CD4-positive, alpha-beta T cell treated with Interferon gamma for 1 hour (primary cell): Measurements from ENCODE around the gene MRPL33.
A peak's percentile ranks its signal among the peaks of the same experiment; 100 is the strongest.

Source experiments
- DNase-seq: peaks from one replicate; pipeline ENCODE4 v3.0.0-alpha.2; 2020

Gene MRPL33

GRCh38 chr2:27771548-27772335, at the start of gene MRPL33:
Gene MRPL33, plus strand, starts transcription at chr2:27771719. Its CDS starts 59 bp downstream, at chr2:27771778.
- DNase-seq = peak; percentile 89

- DNase-seq = no peak
These were observed 49.5 kb upstream of the MRPL33 start for GRCh38 chr2:27721884-27722485.

GRCh38 chr2:27723372-27724144, 48.0 kb upstream of the MRPL33 start:
- DNase-seq = peak; percentile 16

GRCh38 chr2:27724191-27724590, 47.3 kb upstream of the MRPL33 start:
- DNase-seq = no peak

DNA sequence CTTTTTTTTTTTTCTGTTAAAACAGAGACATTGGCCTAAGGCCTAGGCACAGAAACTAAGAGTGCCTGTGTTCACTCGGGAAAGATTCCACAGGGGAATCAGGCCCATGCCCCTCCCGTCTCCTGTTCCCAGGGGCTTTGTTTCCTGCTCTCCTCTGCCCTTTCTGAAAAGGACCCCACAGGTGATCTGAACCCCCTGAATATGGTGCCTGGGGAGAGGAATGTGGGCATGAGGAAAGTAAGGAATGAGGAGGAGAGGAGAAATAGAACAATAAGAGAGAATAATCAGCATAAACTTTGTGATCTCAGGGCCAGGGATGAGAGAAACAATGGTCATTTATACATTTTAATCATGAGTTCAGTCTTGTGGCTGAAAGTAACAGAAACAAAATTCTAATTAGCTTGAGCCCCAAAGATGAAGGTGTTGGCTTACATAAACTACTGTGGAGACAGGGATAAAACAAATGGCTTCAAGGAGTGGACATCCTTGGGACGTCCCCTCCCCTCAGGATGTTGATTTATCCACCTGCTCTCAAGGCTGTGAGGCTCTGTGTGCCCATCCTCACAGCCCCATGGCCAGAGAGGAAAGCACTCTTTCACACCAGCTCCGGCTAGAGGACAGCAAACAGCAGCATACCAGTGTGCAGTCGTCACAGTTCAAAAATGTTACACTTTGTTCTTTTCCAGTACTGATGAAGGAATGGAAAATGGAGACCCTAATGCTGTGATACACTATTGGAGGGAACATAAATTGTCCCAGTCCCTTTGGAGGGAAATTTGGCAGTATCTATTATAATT, 46.4 kb upstream of the MRPL33 start:
- DNase-seq = no peak

DNA sequence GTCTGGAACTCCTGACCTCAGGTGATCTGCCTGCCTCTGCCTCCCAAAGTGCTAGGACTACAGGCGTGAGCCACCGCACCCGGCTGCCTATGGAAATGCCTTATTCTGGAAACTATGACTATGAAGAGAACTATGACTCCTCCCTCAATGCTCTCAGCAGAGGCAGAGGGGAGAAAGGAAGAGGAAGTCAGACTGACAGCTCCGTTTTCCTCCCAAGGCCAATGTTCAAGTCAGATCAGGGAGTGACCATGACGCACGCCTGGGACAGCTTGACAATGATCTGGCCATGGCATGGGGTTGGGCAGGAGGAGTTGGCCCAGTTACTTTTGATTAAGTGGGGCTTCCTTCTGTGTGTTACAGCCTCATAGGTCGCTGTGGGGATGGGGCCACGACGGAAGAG, 44.3 kb upstream of the MRPL33 start:
- DNase-seq = peak; percentile 17

GRCh38 chr2:27728081-27728858, 43.2 kb upstream of the MRPL33 start:
- no peak for DNase-seq

DNA sequence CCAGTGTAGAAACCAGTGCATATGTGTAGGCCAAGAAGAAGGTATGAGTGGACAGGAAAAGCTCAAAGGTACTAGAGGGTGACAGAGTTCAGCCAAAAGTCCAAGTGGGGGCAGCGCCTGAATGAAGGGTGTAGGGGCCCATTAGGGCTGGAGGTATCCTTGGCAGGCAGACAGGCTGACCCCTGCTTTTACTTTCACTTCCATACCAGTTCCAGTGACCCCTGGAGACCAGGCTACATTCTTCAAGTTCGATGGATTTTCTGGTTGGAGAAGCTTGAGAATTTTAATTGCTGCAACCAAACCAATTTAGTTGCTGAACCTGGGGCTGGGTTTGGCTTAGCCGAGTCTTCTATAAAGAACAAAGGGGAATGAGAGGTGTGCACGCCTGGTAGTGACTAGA, 42.3 kb upstream of the MRPL33 start:
- DNase-seq = no peak

GRCh38 chr2:27729614-27730013, 41.9 kb upstream of the MRPL33 start:
- no peak for DNase-seq

DNA sequence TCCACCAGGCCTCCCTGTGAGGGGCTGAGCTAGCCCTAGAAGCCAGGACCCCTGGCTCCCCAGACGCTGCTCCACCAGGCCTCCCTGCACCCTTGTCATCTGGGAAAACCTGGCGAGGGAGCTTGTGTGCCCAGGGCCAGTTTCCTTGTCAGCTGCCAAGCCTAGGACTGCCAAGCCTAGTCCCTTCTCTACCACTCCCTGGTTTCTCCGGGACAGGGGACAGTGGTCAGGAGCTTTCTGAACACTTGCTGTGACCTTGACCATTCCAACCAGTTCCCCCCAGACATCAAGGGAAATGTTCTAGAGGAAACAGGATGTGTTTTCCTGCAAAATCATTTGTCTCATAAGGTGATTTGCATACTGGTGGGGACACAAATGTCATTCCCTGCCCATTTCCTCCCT, 41.3 kb upstream of the MRPL33 start:
- no peak for DNase-seq

- no peak for DNase-seq
These were observed 40.4 kb upstream of the MRPL33 start for GRCh38 chr2:27730980-27731691.

- DNase-seq = no peak
These were observed 37.2 kb upstream of the MRPL33 start for GRCh38 chr2:27734305-27734704.

- peak; percentile 57 for DNase-seq
These were observed 36.1 kb upstream of the MRPL33 start for GRCh38 chr2:27735263-27735904.

DNA sequence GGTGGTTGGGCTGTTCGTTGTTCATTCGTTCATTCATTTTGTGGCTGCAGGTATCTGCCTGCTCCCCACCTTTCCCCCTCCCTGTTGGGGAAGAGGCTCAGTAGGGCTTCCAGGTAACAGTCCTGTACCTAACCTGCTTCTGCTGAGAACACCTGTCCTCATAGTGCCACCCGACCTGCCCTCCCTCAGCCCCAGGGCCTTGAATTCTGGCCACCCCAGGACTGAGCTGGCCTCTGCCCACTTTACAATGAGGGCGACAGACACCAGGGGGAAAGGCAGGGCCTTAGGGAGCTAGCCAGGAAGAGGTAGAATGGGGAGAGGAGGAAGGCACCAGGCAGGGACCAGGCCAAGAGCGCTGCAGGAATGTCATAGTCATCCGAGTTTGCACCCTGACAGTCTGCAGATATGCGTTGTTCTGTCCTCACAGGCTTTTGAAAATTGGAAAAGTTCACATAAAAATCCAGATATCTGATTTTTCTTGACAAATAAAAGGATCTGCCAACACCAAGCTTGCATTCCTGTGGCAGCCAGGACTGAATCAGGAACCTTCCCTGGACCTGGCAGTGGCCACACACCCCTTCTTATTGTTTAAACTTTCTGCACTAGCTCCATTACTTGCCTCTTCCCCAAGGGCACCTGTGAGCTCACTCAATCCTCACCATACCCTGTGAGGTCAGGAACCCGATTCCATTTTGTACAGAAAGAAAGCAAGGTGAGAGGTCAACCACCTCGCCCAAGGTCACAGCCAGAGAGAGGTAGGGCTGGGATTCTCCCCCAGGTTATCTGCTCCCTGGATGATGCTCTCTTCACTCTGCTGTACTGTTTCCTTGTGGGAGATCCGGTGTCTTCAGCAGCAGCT, 35.3 kb upstream of the MRPL33 start:
- DNase-seq = no peak

DNA sequence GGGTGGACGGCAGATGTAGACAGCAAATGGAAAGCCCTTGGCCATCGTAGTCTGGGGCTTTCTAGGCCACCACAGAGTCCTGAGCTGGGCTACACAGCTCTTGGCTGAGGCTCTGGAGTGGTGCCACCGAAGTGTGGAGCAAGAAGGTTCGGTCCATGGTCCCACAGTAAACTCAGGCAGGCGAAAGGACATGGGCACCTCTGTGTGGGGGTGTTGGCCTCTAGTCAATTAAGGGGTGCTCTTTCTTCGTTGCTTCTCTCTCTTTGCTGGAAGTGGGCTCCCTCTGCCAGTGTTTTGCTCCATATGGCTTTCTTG, 34.7 kb upstream of the MRPL33 start:
- DNase-seq = no peak

DNA sequence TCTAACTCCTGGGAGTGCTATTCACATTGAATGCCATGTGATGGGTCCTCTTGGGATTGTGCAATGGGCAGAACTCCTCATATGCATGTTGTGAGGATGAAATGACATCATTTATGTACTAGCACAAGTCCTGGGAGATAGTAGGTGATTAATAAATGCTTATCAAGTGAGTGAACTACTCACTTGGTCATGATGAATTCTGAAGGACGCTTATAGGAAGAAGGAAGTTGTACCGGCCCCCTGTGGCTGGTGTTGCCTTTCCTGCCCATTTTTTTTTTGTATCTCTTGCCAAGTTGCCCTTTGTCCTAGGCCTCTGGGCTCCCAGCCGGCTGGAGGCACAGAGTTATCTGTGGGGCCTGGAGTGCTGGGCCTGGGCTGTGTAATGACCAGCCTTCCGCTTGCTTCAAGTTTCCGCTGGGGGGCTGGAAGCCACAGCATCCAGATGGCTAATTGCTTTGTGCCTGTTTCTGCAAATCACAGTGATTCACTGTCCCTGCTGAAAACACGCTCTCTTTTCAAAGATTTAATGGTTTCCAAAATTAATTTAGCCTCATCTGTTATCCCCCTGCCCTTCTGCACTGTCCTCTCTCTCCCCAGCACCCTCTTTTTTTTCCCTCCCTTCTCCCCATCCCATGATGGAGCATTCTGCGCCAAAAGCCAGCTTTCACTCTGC, 33.7 kb upstream of the MRPL33 start:
- DNase-seq = no peak

GRCh38 chr2:27738349-27739057, 33.0 kb upstream of the MRPL33 start:
- no peak for DNase-seq

GRCh38 chr2:27739058-27739373, 32.5 kb upstream of the MRPL33 start:
- no peak for DNase-seq

GRCh38 chr2:27741673-27742072, 29.8 kb upstream of the MRPL33 start:
- no peak for DNase-seq
